ENCODE measurements around the gene GUCY2D.
A peak's percentile ranks its signal among the peaks of the same experiment; 100 is the strongest.

The GUCY2D gene

DNA sequence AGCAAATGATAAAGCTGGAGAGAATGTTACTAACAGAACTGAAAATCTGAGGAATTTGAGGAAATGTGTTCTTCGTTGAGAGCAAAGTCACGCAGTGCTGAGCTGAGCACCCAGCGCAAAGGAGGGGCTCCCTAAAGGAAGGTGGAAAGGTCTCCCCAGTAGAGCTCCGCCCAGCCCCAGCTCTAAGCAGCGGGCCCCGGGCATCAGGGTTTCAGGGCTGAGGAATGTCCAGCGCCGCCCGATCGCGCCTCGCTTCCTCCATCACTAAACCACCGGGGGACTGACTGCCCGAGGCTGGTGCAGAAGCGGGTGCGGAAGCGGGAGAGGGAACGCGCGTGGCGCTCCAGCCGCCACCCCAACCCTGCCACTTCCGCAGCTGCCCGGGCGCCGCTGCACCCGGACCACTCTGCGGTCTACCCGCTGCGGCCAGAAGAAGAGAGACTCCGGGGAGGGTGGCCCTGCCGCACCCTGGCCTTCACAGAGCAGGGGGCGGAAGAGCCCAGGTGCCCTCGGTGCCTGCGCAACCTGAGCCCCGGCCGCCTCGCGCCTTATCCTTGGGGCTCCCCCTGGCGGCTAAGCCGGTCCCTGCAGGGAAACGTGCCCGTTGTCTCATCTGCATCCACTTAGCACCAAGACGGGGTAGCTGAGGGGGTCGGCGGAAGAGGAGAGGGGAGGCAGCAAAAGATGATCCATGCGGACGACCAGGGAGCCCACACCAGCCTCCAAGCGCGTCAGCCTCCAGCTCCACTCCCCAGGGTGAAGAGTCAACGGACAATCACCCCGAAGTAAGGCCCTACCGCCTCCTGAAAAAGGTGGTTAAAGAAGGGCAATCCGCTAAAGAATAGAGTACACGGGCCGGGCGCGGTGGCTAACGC, 12.4 kb upstream of the GUCY2D start:
- Histone ChIP-seq H3K4me3 (ENCODE audit: low read depth in 1 of 2, low read length in 2 of 2) (peak overlapping the region; percentile 69 to 71), H3K27ac (ENCODE audit: low read depth, low read length) (no peak overlapping the region), H3K27me3 (ENCODE audit: control insufficient read depth in 1 of 2, insufficient read depth in 2 of 2, low read length in 2 of 2) (peaks cover 0 to 3% of the 10 kb centered on the region in 2 donors), H3K9me3 (ENCODE audit: control insufficient read depth in 1 of 2, low read length in 2 of 2) (no peaks in the 10 kb centered on the region), H3K9ac (ENCODE audit: low read depth in 1 of 2, low read length in 2 of 2) (peak overlapping the region; percentile 8 to 63), H3K36me3 (ENCODE audit: control insufficient read depth in 1 of 2, insufficient read depth in 2 of 2, low read length in 2 of 2) (no peaks in the 10 kb centered on the region), H3K4me1 (ENCODE audit: control insufficient read depth in 1 of 2, insufficient read depth in 2 of 2, low read length in 2 of 2) (peaks cover 0 to 3% of the 10 kb centered on the region in 2 donors)

DNA sequence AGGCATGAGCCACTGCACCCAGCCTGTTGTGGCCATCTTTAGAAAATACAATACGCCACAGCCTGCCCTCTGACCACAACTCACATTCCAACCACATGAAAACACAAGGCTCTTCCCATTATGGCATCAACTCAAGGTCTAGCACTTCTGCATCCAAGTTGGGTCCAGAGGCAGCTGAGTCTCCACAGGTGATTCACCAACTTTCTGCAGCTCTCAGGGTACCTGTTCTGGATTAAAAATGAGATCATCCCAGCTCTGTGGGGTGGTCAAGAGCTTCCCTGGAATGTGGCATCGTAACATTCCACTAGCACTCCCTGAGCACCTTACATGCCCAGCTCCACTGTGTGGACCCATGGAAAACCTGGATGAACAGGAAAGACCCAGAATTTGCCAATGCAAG, 9.9 kb upstream of the GUCY2D start:
- Histone ChIP-seq H3K27me3 (ENCODE audit: control insufficient read depth in 1 of 2, insufficient read depth in 2 of 2, low read length in 2 of 2) (peaks cover 0 to 3% of the 10 kb centered on the region in 2 donors), H3K4me3 (ENCODE audit: low read depth in 1 of 2, low read length in 2 of 2) (no peak overlapping the region), H3K27ac (ENCODE audit: low read depth, low read length) (no peak overlapping the region), H3K36me3 (ENCODE audit: control insufficient read depth in 1 of 2, insufficient read depth in 2 of 2, low read length in 2 of 2) (no peaks in the 10 kb centered on the region), H3K4me1 (ENCODE audit: control insufficient read depth in 1 of 2, insufficient read depth in 2 of 2, low read length in 2 of 2) (peaks cover 0 to 3% of the 10 kb centered on the region in 2 donors), H3K9me3 (ENCODE audit: control insufficient read depth in 1 of 2, low read length in 2 of 2) (no peaks in the 10 kb centered on the region), H3K9ac (ENCODE audit: low read depth in 1 of 2, low read length in 2 of 2) (no peak overlapping the region)

DNA sequence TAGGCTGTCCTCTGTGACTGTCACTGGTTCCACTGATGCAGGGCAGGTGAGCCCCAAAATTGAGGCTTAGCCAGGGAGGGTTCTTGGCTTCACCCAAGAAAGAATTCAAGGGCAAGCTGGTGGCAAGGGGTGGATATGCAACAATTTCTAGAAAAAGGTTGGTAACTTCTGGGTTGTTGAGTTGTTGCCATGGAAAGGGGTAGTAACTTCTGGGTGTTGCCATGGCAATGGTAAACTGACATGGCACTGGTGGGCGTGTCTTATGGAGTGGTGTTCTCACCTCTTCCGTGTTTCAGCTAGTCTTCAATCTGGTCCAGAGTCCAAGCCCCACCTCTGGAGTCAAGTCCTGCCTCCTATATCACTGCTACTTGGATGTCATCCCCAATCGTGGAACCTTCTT, 9.5 kb upstream of the GUCY2D start:
- Histone ChIP-seq H3K36me3 (ENCODE audit: control insufficient read depth in 1 of 2, insufficient read depth in 2 of 2, low read length in 2 of 2) (no peaks in the 10 kb centered on the region), H3K4me1 (ENCODE audit: control insufficient read depth in 1 of 2, insufficient read depth in 2 of 2, low read length in 2 of 2) (peaks cover 0 to 3% of the 10 kb centered on the region in 2 donors), H3K27ac (ENCODE audit: low read depth, low read length) (no peak overlapping the region), H3K4me3 (ENCODE audit: low read depth in 1 of 2, low read length in 2 of 2) (no peak overlapping the region), H3K9ac (ENCODE audit: low read depth in 1 of 2, low read length in 2 of 2) (no peak overlapping the region), H3K27me3 (ENCODE audit: control insufficient read depth in 1 of 2, insufficient read depth in 2 of 2, low read length in 2 of 2) (no peaks in the 10 kb centered on the region), H3K9me3 (ENCODE audit: control insufficient read depth in 1 of 2, low read length in 2 of 2) (no peaks in the 10 kb centered on the region)

DNA sequence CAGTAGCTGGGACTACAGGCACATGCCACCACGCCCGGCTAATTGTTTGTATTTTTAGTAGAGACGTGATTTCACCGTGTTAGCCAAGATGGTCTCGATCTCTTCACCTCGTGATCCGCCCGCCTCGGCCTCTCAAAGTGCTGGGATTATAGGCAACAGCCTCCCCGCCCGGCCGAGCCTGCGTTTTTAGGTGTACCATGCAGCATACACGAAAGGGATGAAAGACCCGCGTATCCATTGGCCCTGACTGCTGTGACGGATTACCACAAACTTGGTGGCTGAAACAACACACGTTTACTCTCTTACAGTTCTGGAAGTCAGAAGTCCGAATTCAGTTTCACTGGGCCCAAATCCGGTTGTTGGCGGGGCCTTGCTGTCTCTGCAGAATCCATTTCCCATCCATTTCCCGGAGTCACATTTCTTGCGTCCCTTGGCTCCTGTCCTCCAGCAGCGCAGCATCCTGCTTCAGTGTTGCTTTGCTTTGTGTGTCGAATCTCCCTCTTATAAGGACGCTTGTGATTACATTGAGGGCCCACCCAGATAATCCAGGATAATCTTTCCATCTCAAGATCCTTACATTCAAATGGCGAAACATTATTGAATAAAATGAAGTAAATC, 8.3 kb upstream of the GUCY2D start:
- H3K4me3 ChIP-seq (ENCODE audit: low read depth in 1 of 2, low read length in 2 of 2): no peak overlapping the region
- H3K4me1 ChIP-seq (ENCODE audit: control insufficient read depth in 1 of 2, insufficient read depth in 2 of 2, low read length in 2 of 2): peaks cover 0 to 3% of the 10 kb centered on the region in 2 donors
- H3K27me3 ChIP-seq (ENCODE audit: control insufficient read depth in 1 of 2, insufficient read depth in 2 of 2, low read length in 2 of 2): no peaks in the 10 kb centered on the region
- no peak overlapping the region for H3K27ac ChIP-seq (ENCODE audit: low read depth, low read length)
- no peaks in the 10 kb centered on the region for H3K9me3 ChIP-seq (ENCODE audit: control insufficient read depth in 1 of 2, low read length in 2 of 2)
- H3K9ac ChIP-seq (ENCODE audit: low read depth in 1 of 2, low read length in 2 of 2): no peak overlapping the region
- no peaks in the 10 kb centered on the region for H3K36me3 ChIP-seq (ENCODE audit: control insufficient read depth in 1 of 2, insufficient read depth in 2 of 2, low read length in 2 of 2)

DNA sequence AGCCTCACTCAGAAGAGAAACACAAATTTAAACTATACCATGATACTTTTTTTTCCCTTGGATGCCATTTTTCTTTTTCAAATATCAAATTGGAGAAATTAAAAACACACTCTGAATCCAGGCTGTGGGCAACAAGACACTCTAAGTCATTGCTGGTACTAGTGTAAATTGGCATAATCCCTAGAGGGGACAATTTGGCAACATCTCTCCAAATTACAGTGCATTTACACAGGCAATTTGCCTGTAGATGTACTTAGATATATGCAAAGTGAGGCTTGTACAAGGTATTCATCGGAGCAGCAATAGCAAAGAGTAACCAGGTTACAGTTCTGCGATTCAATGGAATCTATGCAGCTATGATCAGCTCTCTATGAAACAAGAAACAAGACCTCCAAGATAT, 6.7 kb upstream of the GUCY2D start:
- peaks cover 5% of the 10 kb centered on the region in 2 donors for H3K27me3 ChIP-seq (ENCODE audit: control insufficient read depth in 1 of 2, insufficient read depth in 2 of 2, low read length in 2 of 2)
- no peak overlapping the region for H3K27ac ChIP-seq (ENCODE audit: low read depth, low read length)
- H3K4me3 ChIP-seq (ENCODE audit: low read depth in 1 of 2, low read length in 2 of 2): no peak overlapping the region
- H3K36me3 ChIP-seq (ENCODE audit: control insufficient read depth in 1 of 2, insufficient read depth in 2 of 2, low read length in 2 of 2): no peaks in the 10 kb centered on the region
- no peaks in the 10 kb centered on the region for H3K9me3 ChIP-seq (ENCODE audit: control insufficient read depth in 1 of 2, low read length in 2 of 2)
- H3K9ac ChIP-seq (ENCODE audit: low read depth in 1 of 2, low read length in 2 of 2): no peak overlapping the region
- H3K4me1 ChIP-seq (ENCODE audit: control insufficient read depth in 1 of 2, insufficient read depth in 2 of 2, low read length in 2 of 2): no peaks in the 10 kb centered on the region

DNA sequence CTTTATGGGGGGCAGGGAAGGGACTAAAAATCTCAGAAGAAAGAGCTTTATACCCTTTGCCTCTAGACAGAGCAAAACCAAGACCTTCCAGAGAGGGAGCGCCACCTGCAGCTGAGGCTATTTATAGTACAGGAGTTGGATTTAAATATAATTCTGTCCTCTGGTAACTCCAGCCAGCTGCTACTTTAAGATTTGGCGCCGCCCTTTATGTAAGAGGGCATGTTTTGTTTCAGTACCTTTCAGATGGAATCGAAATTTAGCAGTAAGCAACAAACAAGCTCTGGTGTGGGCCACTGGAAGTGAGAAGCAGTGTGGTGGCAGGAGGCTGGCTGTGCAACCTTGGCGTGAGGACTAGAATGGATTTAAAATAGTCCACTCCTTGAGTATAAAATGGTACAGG, 5.2 kb upstream of the GUCY2D start:
- no peak overlapping the region for H3K9ac ChIP-seq (ENCODE audit: low read depth in 1 of 2, low read length in 2 of 2)
- H3K4me3 ChIP-seq (ENCODE audit: low read depth in 1 of 2, low read length in 2 of 2): no peak overlapping the region
- no peaks in the 10 kb centered on the region for H3K36me3 ChIP-seq (ENCODE audit: control insufficient read depth in 1 of 2, insufficient read depth in 2 of 2, low read length in 2 of 2)
- H3K27me3 ChIP-seq (ENCODE audit: control insufficient read depth in 1 of 2, insufficient read depth in 2 of 2, low read length in 2 of 2): peaks cover 12 to 16% of the 10 kb centered on the region in 2 donors
- H3K9me3 ChIP-seq (ENCODE audit: control insufficient read depth in 1 of 2, low read length in 2 of 2): no peaks in the 10 kb centered on the region
- peaks cover 4% of the 10 kb centered on the region in 2 donors for H3K4me1 ChIP-seq (ENCODE audit: control insufficient read depth in 1 of 2, insufficient read depth in 2 of 2, low read length in 2 of 2)
- no peak overlapping the region for H3K27ac ChIP-seq (ENCODE audit: low read depth, low read length)

DNA sequence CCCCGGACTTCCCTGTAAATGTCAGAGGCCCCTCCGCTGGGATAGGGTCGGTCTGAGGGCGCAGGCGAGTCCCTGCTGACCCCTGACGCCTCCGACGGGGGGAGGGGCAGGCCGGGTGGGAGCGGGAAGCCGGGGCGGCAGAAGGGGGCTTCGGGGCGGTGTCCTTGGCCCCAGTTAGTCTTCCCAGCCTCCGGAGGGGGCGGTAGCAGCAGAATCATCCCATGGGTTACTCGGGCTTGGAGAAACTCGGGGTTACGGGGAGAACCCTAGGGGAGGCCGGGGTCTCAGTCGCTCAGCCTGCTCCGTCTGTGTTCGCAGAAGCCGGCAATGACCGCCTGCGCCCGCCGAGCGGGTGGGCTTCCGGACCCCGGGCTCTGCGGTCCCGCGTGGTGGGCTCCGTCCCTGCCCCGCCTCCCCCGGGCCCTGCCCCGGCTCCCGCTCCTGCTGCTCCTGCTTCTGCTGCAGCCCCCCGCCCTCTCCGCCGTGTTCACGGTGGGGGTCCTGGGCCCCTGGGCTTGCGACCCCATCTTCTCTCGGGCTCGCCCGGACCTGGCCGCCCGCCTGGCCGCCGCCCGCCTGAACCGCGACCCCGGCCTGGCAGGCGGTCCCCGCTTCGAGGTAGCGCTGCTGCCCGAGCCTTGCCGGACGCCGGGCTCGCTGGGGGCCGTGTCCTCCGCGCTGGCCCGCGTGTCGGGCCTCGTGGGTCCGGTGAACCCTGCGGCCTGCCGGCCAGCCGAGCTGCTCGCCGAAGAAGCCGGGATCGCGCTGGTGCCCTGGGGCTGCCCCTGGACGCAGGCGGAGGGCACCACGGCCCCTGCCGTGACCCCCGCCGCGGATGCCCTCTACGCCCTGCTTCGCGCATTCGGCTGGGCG, 542 bp downstream of the GUCY2D start:
- H3K27me3 ChIP-seq (ENCODE audit: control insufficient read depth in 1 of 2, insufficient read depth in 2 of 2, low read length in 2 of 2): peaks cover 49 to 51% of the 10 kb centered on the region in 2 donors
- peaks cover 9% of the 10 kb centered on the region in 2 donors for H3K4me1 ChIP-seq (ENCODE audit: control insufficient read depth in 1 of 2, insufficient read depth in 2 of 2, low read length in 2 of 2)
- H3K9ac ChIP-seq (ENCODE audit: low read depth in 1 of 2, low read length in 2 of 2): no peak overlapping the region
- H3K4me3 ChIP-seq (ENCODE audit: low read depth in 1 of 2, low read length in 2 of 2): no peak overlapping the region
- no peaks in the 10 kb centered on the region for H3K36me3 ChIP-seq (ENCODE audit: control insufficient read depth in 1 of 2, insufficient read depth in 2 of 2, low read length in 2 of 2)
- H3K9me3 ChIP-seq (ENCODE audit: control insufficient read depth in 1 of 2, low read length in 2 of 2): no peaks in the 10 kb centered on the region
- H3K27ac ChIP-seq (ENCODE audit: low read depth, low read length): no peak overlapping the region

DNA sequence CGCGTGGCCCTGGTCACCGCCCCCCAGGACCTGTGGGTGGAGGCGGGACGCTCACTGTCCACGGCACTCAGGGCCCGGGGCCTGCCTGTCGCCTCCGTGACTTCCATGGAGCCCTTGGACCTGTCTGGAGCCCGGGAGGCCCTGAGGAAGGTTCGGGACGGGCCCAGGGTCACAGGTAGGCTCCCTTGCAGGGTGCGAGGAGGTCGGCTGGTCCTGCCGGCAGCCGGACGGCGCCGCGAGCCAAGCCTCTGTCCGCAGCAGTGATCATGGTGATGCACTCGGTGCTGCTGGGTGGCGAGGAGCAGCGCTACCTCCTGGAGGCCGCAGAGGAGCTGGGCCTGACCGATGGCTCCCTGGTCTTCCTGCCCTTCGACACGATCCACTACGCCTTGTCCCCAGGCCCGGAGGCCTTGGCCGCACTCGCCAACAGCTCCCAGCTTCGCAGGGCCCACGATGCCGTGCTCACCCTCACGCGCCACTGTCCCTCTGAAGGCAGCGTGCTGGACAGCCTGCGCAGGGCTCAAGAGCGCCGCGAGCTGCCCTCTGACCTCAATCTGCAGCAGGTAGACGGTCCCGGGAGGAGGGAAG, 1.3 kb downstream of the GUCY2D start:
- no peaks in the 10 kb centered on the region for H3K9me3 ChIP-seq (ENCODE audit: control insufficient read depth in 1 of 2, low read length in 2 of 2)
- peaks cover 9% of the 10 kb centered on the region in 2 donors for H3K4me1 ChIP-seq (ENCODE audit: control insufficient read depth in 1 of 2, insufficient read depth in 2 of 2, low read length in 2 of 2)
- H3K27ac ChIP-seq (ENCODE audit: low read depth, low read length): no peak overlapping the region
- peaks cover 49 to 51% of the 10 kb centered on the region in 2 donors for H3K27me3 ChIP-seq (ENCODE audit: control insufficient read depth in 1 of 2, insufficient read depth in 2 of 2, low read length in 2 of 2)
- H3K4me3 ChIP-seq (ENCODE audit: low read depth in 1 of 2, low read length in 2 of 2): no peak overlapping the region
- H3K36me3 ChIP-seq (ENCODE audit: control insufficient read depth in 1 of 2, insufficient read depth in 2 of 2, low read length in 2 of 2): no peaks in the 10 kb centered on the region
- H3K9ac ChIP-seq (ENCODE audit: low read depth in 1 of 2, low read length in 2 of 2): no peak overlapping the region

DNA sequence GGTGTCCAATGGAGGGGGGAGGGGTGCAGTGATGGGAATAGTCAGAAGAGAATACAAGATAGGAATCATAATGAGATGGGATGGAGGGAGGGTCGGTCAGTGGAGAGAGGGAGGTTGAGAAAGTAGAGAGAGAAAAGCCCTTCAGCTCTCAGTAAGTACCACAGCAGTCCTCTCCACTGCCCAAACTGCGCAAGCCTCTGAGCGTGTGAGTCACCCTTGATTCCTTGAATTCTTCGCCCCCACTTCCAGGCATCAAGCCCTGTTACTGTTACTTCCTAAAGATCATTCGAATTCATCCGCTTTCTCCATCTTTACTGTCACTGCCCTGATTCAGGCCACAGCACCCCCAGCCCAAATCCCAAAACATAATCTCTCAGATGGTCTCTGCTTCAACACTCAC, 2.5 kb downstream of the GUCY2D start:
- Histone ChIP-seq H3K9me3 (ENCODE audit: control insufficient read depth in 1 of 2, low read length in 2 of 2) (no peaks in the 10 kb centered on the region), H3K27me3 (ENCODE audit: control insufficient read depth in 1 of 2, insufficient read depth in 2 of 2, low read length in 2 of 2) (peaks cover 49 to 51% of the 10 kb centered on the region in 2 donors), H3K9ac (ENCODE audit: low read depth in 1 of 2, low read length in 2 of 2) (no peak overlapping the region), H3K4me3 (ENCODE audit: low read depth in 1 of 2, low read length in 2 of 2) (no peak overlapping the region), H3K4me1 (ENCODE audit: control insufficient read depth in 1 of 2, insufficient read depth in 2 of 2, low read length in 2 of 2) (peaks cover 9% of the 10 kb centered on the region in 2 donors), H3K27ac (ENCODE audit: low read depth, low read length) (no peak overlapping the region), H3K36me3 (ENCODE audit: control insufficient read depth in 1 of 2, insufficient read depth in 2 of 2, low read length in 2 of 2) (no peaks in the 10 kb centered on the region)

All from duodenal mucosa (tissue), 2 donors.